Measurements from ENCODE around the gene ACSF3.

The ACSF3 gene

GRCh38 chr16:89113152-89113547 lies 19.5 kb downstream of the ACSF3 start:
- no peak for ATAC-seq
- TF ChIP-seq ZNF70 (CRISPR knock-in tag; IDR thresholded peaks at IDR 0.05) (no peak), RARB (CRISPR knock-in tag; IDR thresholded peaks at IDR 0.05) (no peak), SNAI2 (CRISPR knock-in tag; IDR thresholded peaks at IDR 0.05) (no peak), ZC3H10 (CRISPR knock-in tag; IDR thresholded peaks at IDR 0.05) (no peak), ZFP3 (CRISPR knock-in tag; IDR thresholded peaks at IDR 0.05) (no peak), CSDC2 (CRISPR knock-in tag; IDR thresholded peaks at IDR 0.05) (no peak), TCF4 (CRISPR knock-in tag; IDR thresholded peaks at IDR 0.05; ENCODE audit: borderline replicate concordance) (no peak), ESRRG (CRISPR knock-in tag; IDR thresholded peaks at IDR 0.05) (no peak), CSRNP3 (CRISPR knock-in tag; IDR thresholded peaks at IDR 0.05) (no peak)

GRCh38 chr16:89113661-89114060 lies 20.0 kb downstream of the ACSF3 start:
- TF ChIP-seq CREB5 (CRISPR knock-in tag; IDR thresholded peaks at IDR 0.05; ENCODE audit: low read depth) (no peak), ZFP3 (CRISPR knock-in tag; IDR thresholded peaks at IDR 0.05) (no peak), TCF4 (CRISPR knock-in tag; IDR thresholded peaks at IDR 0.05; ENCODE audit: borderline replicate concordance) (no peak), ZNF565 (CRISPR knock-in tag; conservative IDR thresholded peaks at IDR 0.05; ENCODE audit: low read depth) (no peak), CSDC2 (CRISPR knock-in tag; IDR thresholded peaks at IDR 0.05) (no peak), TOX (CRISPR knock-in tag; IDR thresholded peaks at IDR 0.05; ENCODE audit: borderline replicate concordance) (no peak), GLIS3 (CRISPR knock-in tag; IDR thresholded peaks at IDR 0.05) (no peak), POU6F1 (CRISPR knock-in tag; IDR thresholded peaks at IDR 0.05; ENCODE audit: borderline replicate concordance, low read depth) (no peak), BACH2 (CRISPR knock-in tag; IDR thresholded peaks at IDR 0.05; ENCODE audit: borderline replicate concordance) (no peak), OSR1 (CRISPR knock-in tag; IDR thresholded peaks at IDR 0.05) (no peak), SNAI2 (CRISPR knock-in tag; IDR thresholded peaks at IDR 0.05) (no peak)
- TF ChIP-seq, protein P1, sequence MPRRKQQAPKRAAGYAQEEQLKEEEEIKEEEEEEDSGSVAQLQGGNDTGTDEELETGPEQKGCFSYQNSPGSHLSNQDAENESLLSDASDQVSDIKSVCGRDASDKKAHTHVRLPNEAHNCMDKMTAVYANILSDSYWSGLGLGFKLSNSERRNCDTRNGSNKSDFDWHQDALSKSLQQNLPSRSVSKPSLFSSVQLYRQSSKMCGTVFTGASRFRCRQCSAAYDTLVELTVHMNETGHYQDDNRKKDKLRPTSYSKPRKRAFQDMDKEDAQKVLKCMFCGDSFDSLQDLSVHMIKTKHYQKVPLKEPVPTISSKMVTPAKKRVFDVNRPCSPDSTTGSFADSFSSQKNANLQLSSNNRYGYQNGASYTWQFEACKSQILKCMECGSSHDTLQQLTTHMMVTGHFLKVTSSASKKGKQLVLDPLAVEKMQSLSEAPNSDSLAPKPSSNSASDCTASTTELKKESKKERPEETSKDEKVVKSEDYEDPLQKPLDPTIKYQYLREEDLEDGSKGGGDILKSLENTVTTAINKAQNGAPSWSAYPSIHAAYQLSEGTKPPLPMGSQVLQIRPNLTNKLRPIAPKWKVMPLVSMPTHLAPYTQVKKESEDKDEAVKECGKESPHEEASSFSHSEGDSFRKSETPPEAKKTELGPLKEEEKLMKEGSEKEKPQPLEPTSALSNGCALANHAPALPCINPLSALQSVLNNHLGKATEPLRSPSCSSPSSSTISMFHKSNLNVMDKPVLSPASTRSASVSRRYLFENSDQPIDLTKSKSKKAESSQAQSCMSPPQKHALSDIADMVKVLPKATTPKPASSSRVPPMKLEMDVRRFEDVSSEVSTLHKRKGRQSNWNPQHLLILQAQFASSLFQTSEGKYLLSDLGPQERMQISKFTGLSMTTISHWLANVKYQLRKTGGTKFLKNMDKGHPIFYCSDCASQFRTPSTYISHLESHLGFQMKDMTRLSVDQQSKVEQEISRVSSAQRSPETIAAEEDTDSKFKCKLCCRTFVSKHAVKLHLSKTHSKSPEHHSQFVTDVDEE (CRISPR knock-in tag; IDR thresholded peaks at IDR 0.05): no peak
- ATAC-seq: no peak

GRCh38 chr16:89114159-89114981 lies 20.7 kb downstream of the ACSF3 start:
- TF ChIP-seq GLIS3 (CRISPR knock-in tag; IDR thresholded peaks at IDR 0.05) (no peak), SNAI2 (CRISPR knock-in tag; IDR thresholded peaks at IDR 0.05) (no peak), ZC3H10 (CRISPR knock-in tag; IDR thresholded peaks at IDR 0.05) (no peak), ARNTL (CRISPR knock-in tag; IDR thresholded peaks at IDR 0.05; ENCODE audit: borderline replicate concordance, low read depth) (no peak), ISL1 (CRISPR knock-in tag; IDR thresholded peaks at IDR 0.05) (no peak), RARB (CRISPR knock-in tag; IDR thresholded peaks at IDR 0.05) (no peak), ZNF8 (CRISPR knock-in tag; IDR thresholded peaks at IDR 0.05) (no peak)
- TF ChIP-seq, protein P2, sequence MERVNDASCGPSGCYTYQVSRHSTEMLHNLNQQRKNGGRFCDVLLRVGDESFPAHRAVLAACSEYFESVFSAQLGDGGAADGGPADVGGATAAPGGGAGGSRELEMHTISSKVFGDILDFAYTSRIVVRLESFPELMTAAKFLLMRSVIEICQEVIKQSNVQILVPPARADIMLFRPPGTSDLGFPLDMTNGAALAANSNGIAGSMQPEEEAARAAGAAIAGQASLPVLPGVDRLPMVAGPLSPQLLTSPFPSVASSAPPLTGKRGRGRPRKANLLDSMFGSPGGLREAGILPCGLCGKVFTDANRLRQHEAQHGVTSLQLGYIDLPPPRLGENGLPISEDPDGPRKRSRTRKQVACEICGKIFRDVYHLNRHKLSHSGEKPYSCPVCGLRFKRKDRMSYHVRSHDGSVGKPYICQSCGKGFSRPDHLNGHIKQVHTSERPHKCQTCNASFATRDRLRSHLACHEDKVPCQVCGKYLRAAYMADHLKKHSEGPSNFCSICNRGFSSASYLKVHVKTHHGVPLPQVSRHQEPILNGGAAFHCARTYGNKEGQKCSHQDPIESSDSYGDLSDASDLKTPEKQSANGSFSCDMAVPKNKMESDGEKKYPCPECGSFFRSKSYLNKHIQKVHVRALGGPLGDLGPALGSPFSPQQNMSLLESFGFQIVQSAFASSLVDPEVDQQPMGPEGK (CRISPR knock-in tag; IDR thresholded peaks at IDR 0.05; ENCODE audit: borderline replicate concordance): no peak
- ATAC-seq: no peak

All from SK-N-SH treated with all-trans-retinoic acid at 6 μM for 48 hours (cell line).